OCI-M2 (cell line): ENCODE measurements around the gene GDPD2.
"Not testable (repeated sequence)": the region's sequence is repeated elsewhere in the genome, so short reads cannot be mapped to it uniquely, and the experiment has no call there.

Experiments used
- DNase-seq: peaks from one replicate; lab custom pipeline; 2025; ENCODE audit not compliant: unreplicated experiment; lab: John Stamatoyannopoulos, UW

Gene GDPD2

DNA sequence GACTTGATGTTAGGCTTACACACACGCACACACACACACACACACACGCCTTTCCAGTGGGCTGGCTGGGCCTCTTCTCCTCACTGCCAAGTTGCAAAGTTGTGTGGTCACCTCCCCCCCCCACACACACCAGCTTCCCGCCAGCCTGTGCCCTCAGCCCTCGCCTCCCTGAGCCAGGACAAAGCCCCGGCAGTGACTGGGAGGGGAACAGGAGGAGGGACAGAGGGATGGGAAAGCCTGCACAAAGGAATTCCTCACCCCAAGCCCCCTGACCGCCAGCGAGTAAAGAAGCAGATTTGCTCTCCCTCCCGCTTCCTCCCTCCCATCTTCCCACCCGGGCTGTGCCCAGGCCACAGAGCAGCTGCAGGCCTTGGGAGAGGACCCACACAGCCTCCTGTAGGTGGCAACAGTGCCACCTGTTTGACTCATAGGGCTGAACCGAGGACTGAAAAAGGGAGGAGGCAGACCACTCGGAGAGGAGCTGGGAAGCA, at the start of gene GDPD2:
GDPD2 (plus strand) TSS at position 464 of the 491 bp plus-strand sequence. CDS start 1,671 bp downstream, outside the sequence.
- no peak for DNase-seq

GRCh38 chrX:70386235-70386634, 36.9 kb upstream of the GDPD2 start:
- DNase-seq = no peak

DNA sequence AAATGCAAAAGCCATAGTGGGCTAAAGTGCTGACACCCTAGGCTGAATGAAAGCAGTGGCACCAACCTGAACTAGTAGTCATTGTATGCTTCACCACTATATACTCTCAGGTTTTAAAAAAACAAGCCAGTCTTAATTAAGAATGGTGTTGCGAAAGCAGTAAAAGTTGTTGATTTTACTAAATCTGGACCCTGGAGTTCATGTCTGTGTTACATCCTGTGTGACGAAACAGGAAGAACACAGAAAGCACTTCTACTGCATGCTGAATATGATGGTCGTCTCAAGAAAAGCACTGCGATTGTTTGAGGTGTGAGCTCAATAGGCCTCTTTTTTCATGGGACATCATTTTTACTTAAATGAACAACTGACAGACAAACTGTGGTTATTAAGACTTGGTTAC, 24.2 kb upstream of the GDPD2 start:
- no peak for DNase-seq

DNA sequence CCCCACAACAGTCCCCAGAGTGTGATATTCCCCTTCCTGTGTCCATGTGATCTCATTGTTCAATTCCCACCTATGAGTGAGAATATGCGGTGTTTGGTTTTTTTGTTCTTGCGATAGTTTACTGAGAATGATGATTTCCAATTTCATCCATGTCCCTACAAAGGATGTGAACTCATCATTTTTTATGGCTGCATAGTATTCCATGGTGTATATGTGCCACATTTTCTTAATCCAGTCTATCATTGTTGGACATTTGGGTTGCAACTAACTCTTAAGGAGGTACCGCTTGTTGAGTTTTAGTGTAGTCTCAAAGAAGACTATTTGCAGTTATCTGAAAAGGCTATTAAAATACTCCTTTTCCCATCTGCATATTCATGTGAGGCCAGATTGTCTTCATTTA, 22.9 kb upstream of the GDPD2 start:
- DNase-seq = not testable (repeated sequence)

DNA sequence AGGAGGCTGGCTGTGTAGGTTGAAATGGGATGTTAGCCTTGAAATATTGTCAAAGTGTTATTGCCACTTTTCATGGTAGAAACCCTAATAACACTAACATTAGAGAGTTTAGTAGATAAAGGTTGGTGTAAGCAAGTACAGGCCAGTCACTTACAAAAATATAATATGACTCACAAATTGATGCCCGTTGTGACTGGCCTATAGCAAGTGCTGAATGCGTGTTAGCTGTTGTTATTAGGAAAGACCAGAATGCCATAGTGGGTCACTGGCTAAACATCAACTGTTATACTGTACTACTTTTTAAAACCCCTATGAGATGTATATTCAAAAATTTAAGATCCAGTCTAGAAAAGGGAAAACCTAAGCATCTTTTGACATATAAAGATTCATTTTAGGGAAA, 20.4 kb upstream of the GDPD2 start:
- no peak for DNase-seq

GRCh38 chrX:70405003-70405402, 18.1 kb upstream of the GDPD2 start:
- DNase-seq = no peak

- DNase-seq = no peak
Measured at GRCh38 chrX:70410921-70411320, 12.2 kb upstream of the GDPD2 start.

- DNase-seq = no peak
Measured at GRCh38 chrX:70411475-70411874, 11.6 kb upstream of the GDPD2 start.

DNA sequence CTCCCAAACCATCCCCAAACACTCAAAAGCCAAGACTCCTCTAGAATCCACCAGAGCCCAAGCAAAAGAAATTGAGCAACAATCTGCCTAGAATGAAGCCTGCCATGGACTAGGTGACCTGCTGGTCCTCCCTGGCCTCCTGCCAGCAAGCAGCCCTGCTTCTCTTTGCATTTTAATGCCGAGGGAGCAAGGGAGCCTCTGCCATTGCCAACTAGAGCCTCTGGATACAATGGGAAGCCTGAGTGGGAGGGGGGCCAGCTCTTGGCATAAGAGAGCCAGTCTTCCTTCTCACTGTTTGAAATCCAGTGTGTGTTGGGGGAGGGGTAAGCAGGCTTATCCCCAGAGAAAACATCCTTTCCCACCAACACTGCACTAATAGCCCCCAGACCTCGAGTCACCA, 1.5 kb upstream of the GDPD2 start:
- no peak for DNase-seq

DNA sequence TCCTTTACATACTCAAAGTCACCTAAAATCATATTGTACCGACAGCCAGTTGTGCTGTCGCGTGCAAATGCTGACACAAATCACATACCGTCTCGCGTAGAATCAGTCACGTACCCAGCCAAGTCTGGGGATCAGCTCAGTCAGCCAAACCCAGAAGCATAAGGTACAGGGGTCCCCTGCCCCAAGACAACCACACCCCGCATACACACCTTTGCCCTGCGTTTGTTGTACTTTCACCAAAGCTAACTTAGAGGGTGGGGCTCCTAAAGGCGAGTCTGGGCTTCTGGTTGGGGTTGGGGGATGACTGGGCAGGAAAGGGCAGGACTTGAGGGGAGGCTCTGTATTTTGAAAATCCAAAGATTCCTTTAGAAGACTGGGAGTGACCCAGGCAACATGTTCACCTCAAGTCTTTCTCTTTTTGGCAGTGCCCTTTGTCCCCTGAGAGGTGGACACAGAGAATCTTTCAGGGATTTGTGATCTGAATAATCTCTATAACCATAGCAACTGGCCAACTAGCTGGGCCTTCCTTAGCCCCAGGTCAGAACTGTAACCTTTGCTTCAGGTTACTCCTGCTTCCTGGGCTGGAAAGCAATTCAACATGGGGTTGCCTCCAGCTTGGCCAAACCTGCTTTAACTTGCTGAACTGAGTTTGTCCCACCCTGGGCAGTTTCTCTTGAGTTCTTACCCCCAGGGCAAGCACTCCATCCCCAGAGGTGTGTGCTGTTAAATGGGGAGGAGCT, 992 bp downstream of the GDPD2 start:
- no peak for DNase-seq

GRCh38 chrX:70424801-70425200, 1.7 kb downstream of the GDPD2 start:
- DNase-seq = no peak

- no peak for DNase-seq
Measured at GRCh38 chrX:70426286-70427278, 3.5 kb downstream of the GDPD2 start.

DNA sequence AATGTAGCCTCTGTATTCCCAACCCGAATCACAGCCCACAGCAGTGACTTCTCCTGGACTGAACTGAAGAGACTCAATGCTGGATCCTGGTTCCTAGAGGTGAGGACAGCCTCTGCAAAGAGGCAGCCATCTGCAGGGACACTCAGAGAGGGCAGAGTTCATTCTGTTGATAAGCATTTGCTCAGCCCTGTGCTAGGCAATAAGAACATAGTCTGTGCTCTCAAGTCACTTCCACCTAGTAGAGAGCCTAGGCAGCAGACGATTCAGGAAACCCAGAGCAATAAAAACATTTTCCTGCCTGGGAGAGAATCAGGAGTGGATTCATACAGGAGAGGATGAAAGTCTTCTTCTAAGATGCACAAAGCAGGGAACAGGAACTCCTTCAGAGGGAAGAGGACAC, 4.3 kb downstream of the GDPD2 start:
- no peak for DNase-seq

- no peak for DNase-seq
Measured at GRCh38 chrX:70429759-70430158, 6.6 kb downstream of the GDPD2 start.

- DNase-seq = no peak
Measured at GRCh38 chrX:70432936-70433847, 10.1 kb downstream of the GDPD2 start.

DNA sequence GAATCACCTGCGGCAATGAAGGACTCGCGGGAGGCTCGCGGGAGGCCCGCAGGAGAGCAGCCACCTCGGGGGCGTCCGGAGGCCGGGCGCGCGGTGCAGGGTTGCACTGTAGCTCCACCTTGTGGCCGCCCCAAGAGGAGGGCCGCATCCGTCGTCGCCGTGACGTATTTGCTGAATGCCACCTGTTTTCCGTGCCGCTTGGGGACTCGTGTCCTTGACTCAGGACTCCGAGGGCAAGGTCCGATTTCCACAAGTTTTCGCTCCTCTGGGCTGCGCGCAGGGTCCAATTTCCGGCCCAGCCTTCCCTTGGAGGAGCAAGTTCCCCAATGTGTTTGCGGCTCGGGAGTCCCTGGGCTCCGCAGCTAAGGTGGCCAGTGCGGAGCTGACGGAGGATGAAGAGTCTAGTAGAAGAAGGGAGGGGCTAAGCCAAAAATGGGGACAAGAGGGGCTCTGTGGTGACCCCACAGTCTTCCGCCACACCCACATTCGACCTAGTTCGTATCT, 10.8 kb downstream of the GDPD2 start:
- no peak for DNase-seq

DNA sequence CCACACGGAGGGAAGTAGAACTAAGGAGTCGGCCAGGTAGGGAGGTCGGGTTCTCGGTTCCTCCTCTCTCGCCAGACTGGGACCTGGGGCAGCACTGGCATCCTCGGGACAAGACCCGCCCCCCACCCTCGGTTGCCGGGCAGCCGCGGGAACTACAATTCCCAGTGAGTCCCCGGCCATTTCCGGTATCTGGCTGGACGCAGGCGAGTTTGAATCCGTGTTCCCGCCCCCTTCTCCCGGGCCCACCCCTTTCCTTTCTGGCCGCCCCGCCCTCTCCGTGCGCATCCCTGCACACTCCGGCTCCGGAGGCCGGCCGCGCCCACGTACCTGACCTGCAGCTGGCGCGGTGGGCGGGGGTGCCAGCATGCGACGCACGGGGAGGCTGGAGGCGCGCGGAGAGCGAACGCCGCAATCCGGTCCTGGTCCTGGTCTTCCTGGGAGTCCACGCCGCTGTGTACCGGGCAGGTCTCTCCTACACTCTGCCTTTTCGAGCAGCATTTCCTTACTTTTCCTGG, 11.3 kb downstream of the GDPD2 start:
- no peak for DNase-seq

- DNase-seq = no peak
Measured at GRCh38 chrX:70434914-70435586, 11.9 kb downstream of the GDPD2 start.

GRCh38 chrX:70436343-70436742, 13.2 kb downstream of the GDPD2 start:
- DNase-seq = no peak

GRCh38 chrX:70437011-70437410, 13.9 kb downstream of the GDPD2 start:
- DNase-seq = no peak
